ENCODE results near the gene GLP2R.

Gene GLP2R

GRCh38 chr17:9865586-9865985 is 39.9 kb downstream of the GLP2R start:
- POLR2A ChIA-PET: no interaction called here
- TF ChIP-seq ZNF384 (IDR thresholded peaks at IDR 0.05) (no peak), FOXA1 (IDR thresholded peaks at IDR 0.05) (no peak), NFRKB (IDR thresholded peaks at IDR 0.05) (no peak), LEF1 (IDR thresholded peaks at IDR 0.05; ENCODE audit: borderline replicate concordance) (no peak), ARNT (IDR thresholded peaks at IDR 0.05) (no peak), CTBP1 (IDR thresholded peaks at IDR 0.05; ENCODE audit: borderline replicate concordance) (no peak), FOXK2 (IDR thresholded peaks at IDR 0.05) (no peak), HDGF (IDR thresholded peaks at IDR 0.05; ENCODE audit: borderline replicate concordance) (no peak), L3MBTL2 (conservative IDR thresholded peaks at IDR 0.05) (no peak), BHLHE40 (IDR thresholded peaks at IDR 0.05; ENCODE audit: borderline replicate concordance) (no peak), PKNOX1 (IDR thresholded peaks at IDR 0.05) (no peak), SP1 (IDR thresholded peaks at IDR 0.05) (no peak), ELF4 (IDR thresholded peaks at IDR 0.05) (no peak), SUZ12 (IDR thresholded peaks at IDR 0.05) (no peak), TARDBP (IDR thresholded peaks at IDR 0.05) (no peak)
- CTCF ChIA-PET: no interaction called here
- DNase-seq (ENCODE audit: extremely low spot score): no peak

GRCh38 chr17:9868552-9868951 is 42.8 kb downstream of the GLP2R start:
- no peak for DNase-seq (ENCODE audit: extremely low spot score)
- TF ChIP-seq SP1 (IDR thresholded peaks at IDR 0.05) (no peak), TARDBP (IDR thresholded peaks at IDR 0.05) (no peak), LEF1 (IDR thresholded peaks at IDR 0.05; ENCODE audit: borderline replicate concordance) (no peak), NFRKB (IDR thresholded peaks at IDR 0.05) (no peak), FOXM1 (IDR thresholded peaks at IDR 0.05; ENCODE audit: borderline replicate concordance) (no peak), FOXA1 (IDR thresholded peaks at IDR 0.05) (no peak)
- POLR2A ChIA-PET: no interaction called here
- CTCF ChIA-PET: no interaction called here

- POLR2A ChIA-PET: no interaction called here
- TF ChIP-seq ARNT (IDR thresholded peaks at IDR 0.05) (no peak), BHLHE40 (IDR thresholded peaks at IDR 0.05; ENCODE audit: borderline replicate concordance) (no peak), FOXK2 (IDR thresholded peaks at IDR 0.05) (no peak), LEF1 (IDR thresholded peaks at IDR 0.05; ENCODE audit: borderline replicate concordance) (no peak), SUZ12 (IDR thresholded peaks at IDR 0.05) (no peak), CTBP1 (IDR thresholded peaks at IDR 0.05; ENCODE audit: borderline replicate concordance) (no peak), TARDBP (IDR thresholded peaks at IDR 0.05) (no peak)
- no peak for DNase-seq (ENCODE audit: extremely low spot score)
- CTCF ChIA-PET: no interaction called here
Measured at GRCh38 chr17:9872852-9873251, 47.1 kb downstream of the GLP2R start.

- POLR2A ChIA-PET: no interaction called here
- no peak for TF ChIP-seq HDGF (IDR thresholded peaks at IDR 0.05; ENCODE audit: borderline replicate concordance)
- DNase-seq (ENCODE audit: extremely low spot score): no peak
- CTCF ChIA-PET: no interaction called here
Measured at GRCh38 chr17:9874722-9875121, 49.0 kb downstream of the GLP2R start.

- no peak for DNase-seq (ENCODE audit: extremely low spot score)
- ChIA-PET CTCF (no interaction called here), POLR2A (no interaction called here)
- TF ChIP-seq ZNF384 (IDR thresholded peaks at IDR 0.05): no peak
- no peak for TF ChIP-seq HDGF (IDR thresholded peaks at IDR 0.05; ENCODE audit: borderline replicate concordance)
- no peak for TF ChIP-seq FOXM1 (IDR thresholded peaks at IDR 0.05; ENCODE audit: borderline replicate concordance)
- no peak for TF ChIP-seq FOXA1 (IDR thresholded peaks at IDR 0.05)
- TF ChIP-seq NFRKB (IDR thresholded peaks at IDR 0.05): no peak
- TF ChIP-seq LEF1 (IDR thresholded peaks at IDR 0.05; ENCODE audit: borderline replicate concordance): no peak
- TF ChIP-seq ELF4 (IDR thresholded peaks at IDR 0.05): no peak
- no peak for TF ChIP-seq TARDBP (IDR thresholded peaks at IDR 0.05)
- no peak for TF ChIP-seq L3MBTL2 (conservative IDR thresholded peaks at IDR 0.05)
Measured at GRCh38 chr17:9875441-9875840, 49.7 kb downstream of the GLP2R start.

GRCh38 chr17:9878356-9878755 is 52.6 kb downstream of the GLP2R start:
- TF ChIP-seq PKNOX1 (IDR thresholded peaks at IDR 0.05): no peak
- no peak for TF ChIP-seq L3MBTL2 (conservative IDR thresholded peaks at IDR 0.05)

GRCh38 chr17:9878786-9879525 is 53.2 kb downstream of the GLP2R start:
- ChIA-PET CTCF (interaction anchor here (2.2 kb wide), 1 partner anchor 11 kb away, joined by 10 read pairs; no protein-coding TSS in a partner anchor), POLR2A (no interaction called here)
- no peak for DNase-seq (ENCODE audit: extremely low spot score)
- TF ChIP-seq TARDBP (IDR thresholded peaks at IDR 0.05) (no peak), L3MBTL2 (conservative IDR thresholded peaks at IDR 0.05) (no peak)

More at GRCh38 chr17:9878356-9878755, 52.6 kb downstream of the GLP2R start:
- ChIA-PET CTCF (interaction anchor here (0.6 to 2.2 kb wide), 2 partner anchors 12 to 161 kb away, joined by 3 to 10 read pairs; no protein-coding TSS in a partner anchor), POLR2A (no interaction called here)
- DNase-seq (ENCODE audit: extremely low spot score): no peak

- no peak for DNase-seq (ENCODE audit: extremely low spot score)
- no peak for TF ChIP-seq FOXK2 (IDR thresholded peaks at IDR 0.05)
- no peak for TF ChIP-seq FOXM1 (IDR thresholded peaks at IDR 0.05; ENCODE audit: borderline replicate concordance)
- no peak for TF ChIP-seq TARDBP (IDR thresholded peaks at IDR 0.05)
- POLR2A ChIA-PET: no interaction called here
- CTCF ChIA-PET: interaction anchor here (0.6 kb wide), 1 partner anchor 81 kb away, joined by 3 read pairs; no protein-coding TSS in a partner anchor
Measured at GRCh38 chr17:9880582-9880999, 54.9 kb downstream of the GLP2R start.
